Tibial nerve (tissue), 4 donors: Measurements from ENCODE around the gene PRCP. TPM values are rescaled to one million over a fixed set of nuclear protein-coding genes. Genes with fewer than 3 reads are reported as not detected.
"Not testable (repeated sequence)": the region's sequence is repeated elsewhere in the genome, so short reads cannot be mapped to it uniquely, and the experiment has no call there.

Experiments used
- DNase-seq, 2 donors: peaks; one replicate each; pipeline ENCODE4 v3.0.0-alpha.2; 2019; ENCODE audit warnings: low spot score in 2 of 2
- H3K27ac ChIP-seq, 4 donors: fragments of 200-600 bp; sonication (generic) in 3 of 4; one replicate each; pipeline ENCODE4 v1.5.1; 2017 to 2019; ENCODE audit warnings: mild to moderate bottlenecking in 1 of 4
- H3K27me3 ChIP-seq, 2 donors: fragments of 200-600 bp; sonication (generic) in 1 of 2; one replicate each; pipeline versions ENCODE4 v1.5.1 to v1.6.0; 2017 to 2019
- H3K36me3 ChIP-seq, 3 donors: fragments of 200-600 bp; sonication (generic); one replicate each; pipeline ENCODE4 v1.5.1; 2018 to 2019
- H3K4me1 ChIP-seq, 4 donors: fragments of 200-600 bp; sonication (generic) in 3 of 4; one replicate each; pipeline ENCODE4 v1.5.1; 2017 to 2019
- H3K4me3 ChIP-seq, 4 donors: fragments of 200-600 bp; sonication (generic) in 3 of 4; one replicate each; pipeline ENCODE4 v1.5.1; 2017 to 2019; ENCODE audit warnings: mild to moderate bottlenecking in 1 of 4, moderate library complexity in 1 of 4
- H3K9me3 ChIP-seq, 4 donors: fragments of 200-600 bp; sonication (generic) in 3 of 4; one replicate each; pipeline ENCODE4 v1.5.1; 2017 to 2019
- CTCF ChIP-seq, 5 experiments: fragments of 200-600 bp in 3 of 5; fragments of 450-650 bp in 2 of 5; sonication (generic) in 3 of 5; IDR thresholded peaks; one replicate each; pipeline ENCODE4 v1.5.1; 2016 to 2019; ENCODE audit warnings: antibody characterized with exemption in 5 of 5, mild to moderate bottlenecking in 3 of 5, moderate library complexity in 2 of 5
- EP300 ChIP-seq, 2 donors: sonication (generic); formaldehyde crosslinking; IDR thresholded peaks; one replicate each; pipeline ENCODE4 v1.6.1; 2017; ENCODE audit warnings: antibody characterized with exemption in 2 of 2, mild to moderate bottlenecking in 1 of 2
- POLR2A ChIP-seq, 2 donors: fragments of 450-650 bp; IDR thresholded peaks; one replicate each; pipeline ENCODE4 v1.6.1; 2017; ENCODE audit warnings: antibody characterized with exemption in 2 of 2, mild to moderate bottlenecking in 2 of 2, moderate library complexity in 2 of 2
- WGBS, 2 donors: methylation state at CpG; one replicate each; pipeline ENCODE4 v1.1.5; 2018; 5-methylcytosine and 5-hydroxymethylcytosine counted together
- total RNA-seq, 4 donors: library from RNA; depleted of rRNA; stranded (reverse); fragments of >200 nt; gene quantifications; one replicate each; pipeline ENCODE4 v1.1.0, GENCODE V29; 2016

PRCP gene
- total RNA-seq, 4 donors from 2014 or later, result 39.6 to 58.6 (median 45.8) TPM

GRCh38 chr11:82859750-82860149 lies 40.5 kb downstream of the PRCP start:
- H3K27ac ChIP-seq, result no peak overlapping the region
- no peak for DNase-seq
- H3K4me3 ChIP-seq, result no peak overlapping the region
- TF ChIP-seq CTCF (IDR thresholded peaks at IDR 0.05) (no peak), POLR2A (IDR thresholded peaks at IDR 0.05) (no peak), EP300 (IDR thresholded peaks at IDR 0.05) (no peak)
- no peaks in the 10 kb centered on the region for H3K36me3 ChIP-seq
- WGBS, 2 donors, result 70 to 78% methylated on average over 2 of the region's 2 CpGs
- no peaks in the 10 kb centered on the region for H3K9me3 ChIP-seq
- H3K4me1 ChIP-seq, result peaks cover 0 to 32% (median 0%) of the 10 kb centered on the region in 4 donors
- no peaks in the 10 kb centered on the region for H3K27me3 ChIP-seq

GRCh38 chr11:82858556-82859091 lies 41.6 kb downstream of the PRCP start:
- 15 to 19% methylated on average over 1 of the region's 1 CpG for WGBS, 2 donors
- Histone ChIP-seq H3K4me1 (peaks cover 0 to 23% (median 0%) of the 10 kb centered on the region in 4 donors), H3K27ac (peak overlapping the region; percentile 9 to 66 (median 34)), H3K27me3 (no peaks in the 10 kb centered on the region), H3K4me3 (no peak overlapping the region), H3K9me3 (no peaks in the 10 kb centered on the region), H3K36me3 (no peaks in the 10 kb centered on the region)
- DNase-seq, result no peak
- no peak for TF ChIP-seq POLR2A (IDR thresholded peaks at IDR 0.05)
- TF ChIP-seq CTCF (IDR thresholded peaks at IDR 0.05), result no peak
- TF ChIP-seq EP300 (IDR thresholded peaks at IDR 0.05), result no peak

GRCh38 chr11:82858133-82858532 lies 42.1 kb downstream of the PRCP start:
- no peak for DNase-seq
- no peak overlapping the region for H3K4me3 ChIP-seq
- no peaks in the 10 kb centered on the region for H3K9me3 ChIP-seq
- H3K27ac ChIP-seq, result peak overlapping the region in 3 of 4 donors; percentile 9 to 66 (median 42)
- no peaks in the 10 kb centered on the region for H3K36me3 ChIP-seq
- no peaks in the 10 kb centered on the region for H3K27me3 ChIP-seq
- WGBS, 2 donors, result 67 to 75% methylated on average over 2 of the region's 2 CpGs
- no peak for TF ChIP-seq EP300 (IDR thresholded peaks at IDR 0.05)
- no peak for TF ChIP-seq POLR2A (IDR thresholded peaks at IDR 0.05)
- no peak for TF ChIP-seq CTCF (IDR thresholded peaks at IDR 0.05)
- H3K4me1 ChIP-seq, result peaks cover 0 to 21% (median 0%) of the 10 kb centered on the region in 4 donors

- peaks cover 0 to 21% (median 0%) of the 10 kb centered on the region in 4 donors for H3K4me1 ChIP-seq
- no peak overlapping the region for H3K27ac ChIP-seq
- WGBS, 2 donors, result 95 to 99% methylated on average over 2 of the region's 2 CpGs
- no peaks in the 10 kb centered on the region for H3K27me3 ChIP-seq
- no peak for DNase-seq
- H3K4me3 ChIP-seq, result no peak overlapping the region
- H3K9me3 ChIP-seq, result no peaks in the 10 kb centered on the region
- no peaks in the 10 kb centered on the region for H3K36me3 ChIP-seq
- TF ChIP-seq EP300 (IDR thresholded peaks at IDR 0.05), result no peak
- TF ChIP-seq POLR2A (IDR thresholded peaks at IDR 0.05), result no peak
- TF ChIP-seq CTCF (IDR thresholded peaks at IDR 0.05), result no peak
Observed at GRCh38 chr11:82857145-82857544, 43.1 kb downstream of the PRCP start.

- H3K4me1 ChIP-seq, result peaks cover 0 to 21% (median 0%) of the 10 kb centered on the region in 4 donors
- DNase-seq, result no peak
- TF ChIP-seq EP300 (IDR thresholded peaks at IDR 0.05) (no peak), POLR2A (IDR thresholded peaks at IDR 0.05) (no peak), CTCF (IDR thresholded peaks at IDR 0.05) (no peak)
- H3K36me3 ChIP-seq, result no peaks in the 10 kb centered on the region
- H3K4me3 ChIP-seq, result no peak overlapping the region
- H3K27me3 ChIP-seq, result no peaks in the 10 kb centered on the region
- H3K9me3 ChIP-seq, result no peaks in the 10 kb centered on the region
- H3K27ac ChIP-seq, result no peak overlapping the region
- WGBS, 2 donors, result 91 to 94% methylated on average over 2 of the region's 2 CpGs
Observed at GRCh38 chr11:82855616-82856015, 44.6 kb downstream of the PRCP start.

GRCh38 chr11:82854916-82855315 lies 45.3 kb downstream of the PRCP start:
- H3K4me1 ChIP-seq, result peaks cover 0 to 18% (median 0%) of the 10 kb centered on the region in 4 donors
- H3K4me3 ChIP-seq, H3K27ac ChIP-seq, H3K27me3 ChIP-seq, H3K36me3 ChIP-seq, DNase-seq, H3K9me3 ChIP-seq: not testable (repeated sequence)
- WGBS, 2 donors, result 92 to 98% methylated on average over 1 of the region's 1 CpG
